Ramos (cell line): ENCODE measurements around the gene NFX1.
"Not testable (repeated sequence)": the region's sequence is repeated elsewhere in the genome, so short reads cannot be mapped to it uniquely, and the experiment has no call there.

Experiments
- in situ Hi-C: fragments of 300-500 bp; cut with MboI; formaldehyde crosslinking; loops from one replicate; pipeline ENCODE4 v1.14.3; 2022; ENCODE audit warnings: low sequenced_read_pairs; ENCODE audit not compliant: unreplicated experiment

Gene NFX1

GRCh38 chr9:33381231-33381791 is 91.0 kb downstream of the NFX1 start:
- in situ Hi-C loops, result no loop called here

GRCh38 chr9:33382397-33382796 is 92.1 kb downstream of the NFX1 start:
- in situ Hi-C loops, result not testable (repeated sequence)

- in situ Hi-C loops, result not testable (repeated sequence)
These were observed 93.1 kb downstream of the NFX1 start for GRCh38 chr9:33383396-33383795.

- in situ Hi-C loops, result not testable (repeated sequence)
These were observed 95.2 kb downstream of the NFX1 start for GRCh38 chr9:33385536-33385935.

GRCh38 chr9:33385979-33386640 is 95.8 kb downstream of the NFX1 start:
- in situ Hi-C loops, result not testable (repeated sequence)

- in situ Hi-C loops, result not testable (repeated sequence)
These were observed 96.3 kb downstream of the NFX1 start for GRCh38 chr9:33386641-33386996.

- in situ Hi-C loops, result not testable (repeated sequence)
These were observed 96.7 kb downstream of the NFX1 start for GRCh38 chr9:33386998-33387397.

GRCh38 chr9:33388110-33388994 is 98.0 kb downstream of the NFX1 start:
- in situ Hi-C loops, result no loop called here

GRCh38 chr9:33391111-33391771 is 100.9 kb downstream of the NFX1 start:
- in situ Hi-C loops, result not testable (repeated sequence)

- in situ Hi-C loops, result not testable (repeated sequence)
These were observed 102.3 kb downstream of the NFX1 start for GRCh38 chr9:33392591-33393021.

GRCh38 chr9:33393581-33393980 is 103.3 kb downstream of the NFX1 start:
- in situ Hi-C loops, result no loop called here

GRCh38 chr9:33393986-33394385 is 103.7 kb downstream of the NFX1 start:
- in situ Hi-C loops, result not testable (repeated sequence)

- in situ Hi-C loops, result not testable (repeated sequence)
These were observed 105.0 kb downstream of the NFX1 start for GRCh38 chr9:33395159-33395879.

GRCh38 chr9:33397801-33398200 is 107.5 kb downstream of the NFX1 start:
- in situ Hi-C loops, result not testable (repeated sequence)

GRCh38 chr9:33399047-33399446 is 108.7 kb downstream of the NFX1 start:
- in situ Hi-C loops, result not testable (repeated sequence)

GRCh38 chr9:33401809-33402208 is 111.5 kb downstream of the NFX1 start:
- in situ Hi-C loops, result not testable (repeated sequence)

- in situ Hi-C loops, result not testable (repeated sequence)
These were observed 112.1 kb downstream of the NFX1 start, which contains the start of gene AQP7 for GRCh38 chr9:33402371-33402770. Gene AQP7 (minus strand): TSS chr9:33402568. CDS start chr9:33401262, 1,306 bp downstream.

GRCh38 chr9:33403941-33404787 is 113.8 kb downstream of the NFX1 start:
- in situ Hi-C loops, result no loop called here

- in situ Hi-C loops, result no loop called here
These were observed 114.6 kb downstream of the NFX1 start for GRCh38 chr9:33404788-33405362.
